Testis (tissue), 2 donors: ENCODE data around the gene FBN2.

Experiments
- CTCF ChIP-seq, 3 experiments: fragments of 450-650 bp in 2 of 3; fragments of 200-600 bp in 1 of 3; sonication (generic) in 1 of 3; IDR thresholded peaks; one replicate each; pipeline ENCODE4 v1.5.1; 2016 to 2019; ENCODE audit warnings: antibody characterized with exemption in 3 of 3, mild to moderate bottlenecking in 2 of 3, moderate library complexity in 1 of 3
- POLR2A ChIP-seq: fragments of 450-650 bp; IDR thresholded peaks from one replicate; pipeline ENCODE4 v1.6.1; 2017; ENCODE audit warnings: antibody characterized with exemption, mild to moderate bottlenecking, moderate library complexity

GRCh38 chr5:128516978-128517377 lies 21.1 kb downstream of the FBN2 start:
- TF ChIP-seq CTCF (IDR thresholded peaks at IDR 0.05) (no peak), POLR2A (no peak)
